Midbrain (tissue), 1 donor: ENCODE results near the gene KCNH5.

ENCODE experiments used
- DNase-seq: peaks from one replicate; lab custom pipeline; 2025; lab: John Stamatoyannopoulos, UW

The KCNH5 gene

DNA sequence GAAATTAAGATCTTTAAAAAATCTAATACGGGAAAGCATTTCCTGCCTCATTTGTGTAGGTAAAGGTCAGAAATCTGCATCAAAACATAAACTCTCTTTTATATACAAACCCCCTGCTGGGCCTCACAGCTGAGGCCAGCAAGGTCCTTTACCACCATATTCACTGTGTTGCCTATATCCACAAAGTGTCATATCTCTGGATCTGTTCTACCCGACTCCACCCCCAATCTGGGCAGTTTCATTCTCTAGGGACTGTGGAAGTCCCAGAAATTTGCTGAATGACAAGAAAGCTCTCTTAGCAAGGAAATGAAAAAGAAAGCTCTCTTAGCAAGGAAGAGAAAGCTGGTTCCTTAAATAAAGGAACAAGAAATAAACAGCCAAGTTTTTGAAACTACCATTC is 301.7 kb downstream of the KCNH5 start:
- DNase-seq: no peak

DNA sequence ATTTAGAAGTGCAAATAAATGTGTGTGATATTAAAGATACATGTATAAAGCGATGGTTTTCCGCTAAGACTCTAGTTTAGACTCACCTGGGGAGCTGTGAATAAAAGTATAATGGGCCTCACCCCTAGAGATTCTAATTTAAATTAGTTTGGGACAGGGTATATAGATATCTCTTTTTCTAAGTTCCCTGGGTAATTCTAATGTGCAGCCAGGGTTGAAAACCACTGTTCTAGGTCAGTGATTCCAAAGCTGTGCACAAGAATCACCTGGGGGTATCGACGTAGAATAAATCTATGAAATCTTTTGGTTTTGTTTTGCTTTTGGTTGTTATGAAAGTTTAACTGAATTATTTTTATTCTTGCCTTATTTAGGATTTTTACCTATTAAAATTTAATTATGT is 302.1 kb downstream of the KCNH5 start:
- DNase-seq: no peak

DNA sequence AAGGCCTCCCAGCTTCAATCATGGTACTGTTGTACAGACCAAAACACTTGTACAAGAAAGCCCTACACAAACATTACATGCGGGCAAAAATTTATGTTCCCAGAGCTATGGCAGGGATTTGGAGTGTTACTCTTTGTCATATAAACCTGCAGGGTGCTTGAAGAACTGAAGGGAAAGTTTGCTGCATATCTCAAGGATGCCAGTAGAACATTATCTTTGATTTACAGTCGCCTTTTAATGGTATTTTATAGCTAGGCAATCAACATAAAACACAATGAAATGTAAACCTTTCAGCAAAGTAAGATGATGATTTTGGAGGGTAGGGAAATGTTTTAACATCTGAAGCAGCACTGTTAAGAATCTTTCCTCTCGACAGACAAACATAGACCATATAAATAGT is 305.6 kb downstream of the KCNH5 start:
- no peak for DNase-seq

DNA sequence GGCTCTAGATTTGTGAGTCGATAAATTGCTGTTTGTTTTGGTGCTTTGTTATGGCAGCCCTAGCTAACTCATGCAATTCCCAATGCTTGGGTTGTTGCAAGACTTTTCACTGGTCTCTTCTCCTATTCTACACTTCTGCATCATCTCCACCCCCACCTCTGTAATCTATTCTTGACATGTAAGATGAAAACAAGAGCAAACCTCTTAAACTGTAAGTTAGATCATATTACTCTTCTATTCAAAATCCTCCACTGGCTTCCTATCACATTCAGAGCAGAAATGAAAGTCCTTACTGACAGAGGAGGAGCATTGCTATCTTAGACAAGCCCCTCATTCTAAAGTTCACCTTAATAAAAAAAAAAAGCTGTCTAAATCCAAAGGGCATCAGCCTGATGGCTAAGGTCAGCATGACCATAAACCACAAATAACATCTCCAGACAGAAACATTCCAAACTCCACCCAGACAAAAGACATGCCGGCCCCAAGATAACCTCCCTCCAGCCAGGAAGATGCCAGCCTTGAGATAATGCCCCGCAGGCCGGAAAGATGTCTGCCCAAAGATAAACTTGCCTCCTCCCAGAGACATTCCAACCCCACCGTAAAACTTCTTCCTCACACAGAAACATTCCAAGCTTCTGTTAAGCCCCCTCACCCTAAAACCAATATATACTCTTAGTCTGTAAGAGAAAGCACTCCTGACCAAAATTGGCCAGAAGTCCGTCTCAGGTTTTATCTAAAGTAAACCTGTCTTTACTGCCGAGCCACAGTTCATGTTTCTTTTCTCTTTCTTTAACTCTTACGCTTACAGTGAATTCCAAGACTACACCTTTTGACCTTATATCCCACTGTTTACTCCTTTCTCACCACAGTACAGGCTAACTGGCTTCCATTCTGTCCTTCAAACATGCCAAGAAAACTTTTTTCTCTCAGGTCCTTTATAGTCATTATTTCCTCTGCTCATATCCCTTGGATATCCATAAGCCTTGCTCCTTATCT is 308.9 kb downstream of the KCNH5 start:
- no peak for DNase-seq

DNA sequence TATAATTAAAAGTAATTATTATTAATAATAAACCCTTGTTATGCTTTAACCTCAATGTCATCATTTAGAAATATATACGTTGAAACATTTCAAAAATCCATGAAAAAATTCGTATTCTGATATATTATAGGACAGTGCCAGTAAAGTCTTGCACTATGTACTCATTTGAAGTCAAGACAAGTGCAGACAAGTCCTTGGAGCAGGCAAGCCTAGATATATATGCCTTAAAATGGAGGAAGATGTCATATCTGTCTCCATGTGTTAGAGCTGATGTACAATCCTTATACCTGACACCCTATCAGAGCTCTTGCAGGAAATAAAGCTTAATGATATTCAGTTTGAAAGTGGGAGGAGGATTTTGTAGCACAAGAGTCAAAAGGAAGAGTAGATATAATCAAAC is 310.4 kb downstream of the KCNH5 start:
- no peak for DNase-seq

DNA sequence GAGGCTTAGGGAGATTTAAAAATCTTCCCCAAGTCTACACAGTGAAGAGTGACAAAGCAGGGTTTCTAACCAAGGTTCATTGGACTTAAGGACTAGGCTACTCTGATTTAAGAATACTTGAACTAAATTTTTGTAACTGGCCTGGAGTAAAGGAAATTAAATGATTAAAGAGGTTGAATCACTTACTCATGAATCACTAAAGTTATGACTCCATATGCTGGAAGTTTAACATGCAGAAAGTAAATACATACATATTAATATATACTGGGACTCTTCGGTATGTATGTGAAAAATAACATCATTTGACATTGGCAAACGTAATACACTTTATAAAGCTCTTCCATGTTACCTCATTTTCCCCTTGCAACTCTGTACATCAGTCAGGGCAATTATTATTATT is 322.9 kb downstream of the KCNH5 start:
- DNase-seq: no peak

DNA sequence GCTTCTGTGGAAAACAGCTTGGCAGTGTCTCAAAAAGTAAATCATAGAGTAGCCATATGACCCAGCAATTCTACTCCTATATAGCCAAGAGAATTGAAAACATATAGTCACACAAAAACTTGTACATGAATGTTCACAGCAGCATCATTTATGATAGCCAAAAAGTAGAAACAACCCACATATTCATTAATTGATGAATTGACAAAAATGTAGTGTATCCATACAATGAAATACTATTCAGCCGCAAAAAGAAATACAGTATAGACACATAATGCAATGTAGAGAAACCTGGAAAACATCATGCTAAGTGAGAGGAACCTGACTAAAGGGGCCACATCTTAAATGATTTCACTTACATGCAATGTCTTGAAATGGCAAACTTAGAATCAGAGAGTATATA is 326.6 kb downstream of the KCNH5 start:
- no peak for DNase-seq

DNA sequence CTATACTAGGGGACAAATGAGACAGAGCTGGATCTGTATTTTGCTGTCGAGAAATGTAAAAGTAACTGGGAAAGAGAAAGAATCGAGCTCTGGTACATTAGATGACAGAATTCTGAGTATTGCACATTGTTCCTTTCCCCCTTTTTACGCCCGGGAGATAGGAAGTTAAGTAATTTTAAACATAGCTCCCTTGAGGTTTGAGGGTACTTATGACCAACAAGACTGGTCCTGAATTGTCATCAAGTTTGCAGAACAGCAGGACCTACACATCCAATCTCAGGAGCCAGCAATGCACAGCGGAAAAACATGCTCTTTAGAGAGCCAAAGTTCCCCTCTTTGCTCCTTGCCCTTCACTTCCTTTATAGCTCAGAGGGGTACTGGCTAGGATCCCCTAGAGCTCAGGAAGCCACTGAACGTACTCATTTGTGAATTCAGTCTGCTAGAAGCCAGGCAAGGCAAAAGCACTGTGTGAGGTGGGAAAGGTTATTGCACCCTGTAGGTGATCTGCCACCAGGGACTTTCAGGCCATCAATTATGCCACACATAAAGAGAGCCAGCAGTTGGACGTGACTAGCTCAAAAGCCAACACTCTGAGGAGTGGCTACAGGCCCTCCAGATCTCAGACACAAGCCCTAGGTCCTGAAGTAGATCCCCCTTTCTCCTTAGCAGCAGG is 333.8 kb downstream of the KCNH5 start:
- DNase-seq: no peak

DNA sequence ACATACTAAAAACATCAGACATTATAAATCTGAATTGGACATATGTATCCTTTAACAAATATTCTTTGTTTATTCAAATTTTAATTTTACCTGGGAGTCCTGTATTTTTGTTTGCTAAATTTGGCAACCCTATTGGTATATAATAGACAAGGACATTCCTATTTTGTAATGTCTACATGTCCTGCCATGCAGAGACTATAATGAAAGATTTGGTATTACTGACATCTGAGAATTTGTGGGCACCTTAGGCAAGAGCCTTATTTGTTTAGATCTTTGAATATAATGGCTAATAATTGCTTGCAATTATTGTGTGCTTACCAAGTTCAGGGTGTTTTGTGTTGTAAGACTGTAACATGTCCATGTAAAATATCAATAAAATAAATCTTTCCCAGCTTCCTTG is 334.4 kb downstream of the KCNH5 start:
- DNase-seq: no peak

DNA sequence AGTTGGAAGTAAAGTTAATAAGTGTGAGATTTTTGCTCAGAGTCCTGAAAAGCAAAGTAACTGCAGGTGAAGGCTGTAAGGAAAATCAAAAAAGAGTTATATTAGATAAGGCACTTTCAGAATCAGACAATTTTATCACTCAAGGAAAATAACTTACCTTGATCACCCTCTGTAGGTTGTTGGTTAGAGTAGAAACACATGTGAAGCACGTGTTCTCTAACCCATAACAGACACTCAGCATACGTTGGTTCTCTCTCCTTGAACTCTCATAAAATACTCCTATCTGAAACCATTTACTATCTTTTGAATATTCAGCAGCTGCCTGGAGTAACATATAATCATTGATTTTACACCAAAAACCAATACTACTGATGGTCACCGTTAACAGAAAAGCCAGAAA is 335.5 kb downstream of the KCNH5 start:
- DNase-seq: no peak

DNA sequence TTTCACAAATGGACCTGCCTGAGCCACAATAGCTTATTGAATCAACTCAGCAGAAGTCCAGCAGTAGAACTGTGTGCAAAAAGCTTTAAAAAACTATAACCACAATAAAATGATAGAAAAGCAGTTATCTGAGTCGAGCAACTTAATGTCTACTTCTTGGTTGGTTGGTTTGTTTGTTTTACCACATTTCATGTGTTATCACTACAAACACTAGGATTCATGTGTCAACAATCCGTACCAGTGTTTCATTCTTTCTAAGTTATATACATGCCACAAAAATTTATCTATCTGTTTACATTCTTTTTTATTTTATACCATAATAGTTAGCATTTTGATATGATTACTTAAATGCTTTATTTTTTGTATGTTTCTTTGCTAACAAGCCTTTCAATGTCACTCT is 339.0 kb downstream of the KCNH5 start:
- DNase-seq: no peak

DNA sequence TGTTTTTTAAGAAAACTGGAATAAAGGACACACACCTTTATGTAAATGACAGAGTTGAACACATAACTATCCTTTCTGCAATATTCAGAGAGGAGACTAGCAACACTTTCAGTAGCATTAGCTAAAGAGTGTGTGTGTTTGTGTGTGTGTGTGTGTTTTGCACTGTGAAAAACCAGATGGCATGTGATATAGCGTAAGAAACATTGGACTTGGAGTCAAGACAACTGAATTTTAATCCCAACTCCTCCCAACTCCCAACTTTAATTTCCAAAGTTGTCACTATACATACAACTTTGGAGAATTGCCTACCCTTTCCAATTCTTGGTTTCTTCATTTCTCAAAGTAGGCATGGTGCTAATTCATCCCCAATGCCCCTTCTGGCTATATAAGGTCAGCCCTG is 347.8 kb downstream of the KCNH5 start:
- no peak for DNase-seq

DNA sequence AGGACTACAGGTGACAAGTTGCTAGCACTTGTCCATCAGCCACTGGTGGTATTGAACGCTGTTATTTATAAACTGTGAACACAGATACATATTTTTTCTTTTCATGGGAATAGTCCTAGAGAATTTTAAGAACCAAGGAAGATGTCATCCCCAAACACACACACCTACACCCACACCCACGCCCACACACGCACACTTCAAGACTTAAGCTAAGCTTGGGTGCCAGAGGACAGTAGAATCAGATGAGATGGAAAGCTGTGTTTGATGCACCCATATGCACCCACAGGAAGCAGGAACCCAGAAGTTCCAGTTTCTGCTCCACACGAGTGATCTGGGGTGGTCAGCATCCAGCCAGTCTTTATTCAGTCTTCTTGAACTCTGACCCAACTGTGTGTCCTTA is 348.3 kb downstream of the KCNH5 start:
- DNase-seq: no peak

DNA sequence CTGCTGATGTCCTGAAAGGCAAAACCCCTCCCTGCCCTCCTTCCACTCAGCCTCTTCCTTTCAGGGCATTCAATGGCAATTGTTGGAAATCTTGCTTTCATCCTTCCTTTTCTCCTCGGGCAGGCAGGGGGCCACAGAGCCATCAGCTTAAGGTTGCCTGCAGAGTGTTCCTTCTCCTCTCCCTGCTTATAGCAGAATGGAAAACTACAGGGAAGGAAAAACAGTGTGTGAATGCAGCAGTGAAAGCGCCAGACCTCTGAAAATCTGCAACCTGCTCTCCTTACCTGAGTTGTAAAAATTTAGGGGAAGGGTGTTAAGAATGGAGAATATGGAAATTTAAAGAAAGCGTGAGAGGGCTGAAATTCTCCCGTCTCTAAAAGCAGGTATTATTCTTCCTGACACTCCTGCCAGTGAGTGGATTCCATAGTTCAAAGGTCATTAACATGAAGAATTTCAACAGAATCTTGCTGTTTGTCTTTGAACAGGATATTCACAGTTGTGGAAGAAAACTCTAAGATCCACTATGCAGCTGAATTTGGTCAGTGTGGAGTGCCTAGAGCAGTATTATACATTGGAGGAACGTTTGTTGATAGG is 348.8 kb downstream of the KCNH5 start:
- no peak for DNase-seq

DNA sequence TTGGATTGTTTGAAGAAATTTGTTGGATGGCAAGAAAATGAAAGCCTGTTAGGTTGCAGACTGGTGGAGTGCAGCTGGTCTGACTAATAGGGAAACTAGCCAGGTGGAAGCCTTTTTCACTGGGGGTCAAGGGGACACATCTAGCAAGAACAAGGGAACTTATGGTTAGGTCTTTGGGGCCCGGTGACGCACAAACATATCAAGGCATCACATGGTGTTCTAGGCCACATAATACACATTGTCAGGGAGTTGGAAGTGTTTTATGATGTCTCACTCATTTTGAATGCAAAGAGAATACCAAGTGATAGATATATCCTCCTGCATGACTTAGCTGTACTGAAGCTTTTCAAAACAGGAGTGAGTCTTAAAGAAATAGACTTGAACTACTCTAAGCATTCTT is 351.2 kb downstream of the KCNH5 start:
- DNase-seq: no peak

DNA sequence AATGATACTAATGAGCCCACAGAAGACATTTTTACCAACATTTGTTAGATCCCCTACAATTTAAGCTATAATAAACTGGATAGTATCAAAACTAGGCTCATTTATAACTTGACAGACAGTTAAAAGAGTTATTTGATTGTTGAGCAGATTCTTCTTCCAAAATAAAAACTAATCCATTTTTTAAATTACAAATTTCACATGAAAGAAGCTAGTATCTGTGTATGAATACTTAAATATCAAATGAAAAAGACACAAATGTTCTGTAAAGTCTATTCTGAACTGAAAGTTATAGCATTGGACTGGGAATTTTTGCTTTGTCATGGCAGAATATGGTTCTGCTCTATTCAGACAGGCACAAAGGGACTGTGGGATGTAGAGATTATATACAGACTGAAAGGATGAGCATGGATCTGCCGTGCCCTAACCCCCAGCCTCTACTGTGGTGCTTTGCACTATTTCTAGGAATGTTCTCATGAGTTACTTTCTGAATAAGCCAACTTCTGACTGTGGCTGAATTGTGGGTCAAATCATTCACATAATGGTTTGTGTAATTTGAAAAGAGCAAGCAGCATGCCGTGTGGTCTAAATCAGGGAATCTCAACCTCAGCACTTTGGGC is 352.7 kb downstream of the KCNH5 start:
- no peak for DNase-seq

DNA sequence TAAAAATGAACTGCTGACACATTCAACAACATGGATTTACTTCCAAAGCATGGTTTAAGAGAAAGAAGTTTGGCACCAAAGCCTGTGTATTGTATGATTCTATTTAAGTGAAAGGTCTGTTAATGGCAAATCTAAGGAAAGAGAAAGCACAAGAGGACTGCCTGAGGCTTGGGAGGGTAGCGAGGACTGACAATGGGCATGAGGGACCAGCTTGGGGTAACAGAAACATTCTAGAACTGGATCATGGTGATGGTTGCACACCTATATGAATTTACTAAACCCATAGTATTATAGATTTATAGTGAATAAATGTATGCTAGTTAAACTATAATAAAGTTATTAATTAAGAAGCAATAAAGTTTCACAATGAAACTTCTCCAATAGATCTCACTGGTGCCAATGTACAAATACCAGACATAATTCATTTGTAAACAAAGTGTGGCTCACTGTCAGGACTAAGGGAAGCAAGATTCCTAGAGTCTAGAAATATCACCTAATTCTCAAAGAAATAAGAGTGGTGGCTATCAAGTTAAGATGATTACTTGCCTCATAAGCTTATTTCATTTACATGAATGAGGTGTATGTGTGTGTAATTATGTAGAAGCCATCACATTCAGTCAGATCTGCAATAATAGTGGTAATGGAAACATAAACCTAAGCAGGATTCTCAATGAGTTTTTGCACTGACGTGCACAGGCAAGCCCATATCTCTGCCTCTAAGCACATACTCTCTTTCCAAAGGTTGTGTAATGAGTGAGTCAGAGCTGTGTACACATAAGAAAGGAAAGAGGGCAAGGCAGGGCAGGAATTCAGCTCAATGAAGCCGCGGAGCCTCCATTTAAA is 353.4 kb downstream of the KCNH5 start:
- no peak for DNase-seq

DNA sequence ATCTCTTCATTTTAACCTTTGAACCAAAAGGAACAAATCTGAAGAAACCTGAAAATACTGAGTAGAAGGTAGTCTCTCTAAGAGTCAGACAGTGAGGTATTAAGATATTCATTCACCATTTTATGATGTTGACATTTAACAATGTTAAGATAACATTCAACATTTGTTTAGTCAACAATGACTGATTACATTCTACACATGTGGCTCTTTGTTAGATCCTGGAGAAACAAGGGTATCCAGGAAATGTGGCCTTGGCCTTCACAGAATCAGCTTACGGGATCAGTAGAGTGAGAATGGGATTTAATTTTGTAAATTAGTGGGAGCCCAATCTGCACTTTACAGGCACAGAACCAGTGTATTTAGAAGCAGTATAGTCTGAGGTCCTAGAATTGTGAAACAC is 355.5 kb downstream of the KCNH5 start:
- no peak for DNase-seq

DNA sequence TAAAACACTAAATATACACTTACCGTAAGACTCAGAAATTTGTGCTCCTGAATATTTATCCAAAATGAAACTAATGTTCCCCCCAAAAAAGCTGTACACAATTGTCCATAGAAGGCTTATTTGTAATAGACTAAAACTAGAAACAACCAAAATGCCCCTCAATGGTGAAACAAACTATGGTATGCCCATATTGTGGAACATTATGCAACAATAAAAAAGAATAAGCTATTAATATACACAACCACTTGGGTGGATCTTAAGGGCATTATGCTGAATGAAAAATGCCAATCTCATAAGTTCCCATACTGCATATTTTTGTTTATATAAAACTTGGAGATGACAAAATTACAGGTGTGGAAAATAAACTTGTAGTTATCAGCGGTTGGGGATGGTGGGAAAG is 357.4 kb downstream of the KCNH5 start:
- DNase-seq: no peak

DNA sequence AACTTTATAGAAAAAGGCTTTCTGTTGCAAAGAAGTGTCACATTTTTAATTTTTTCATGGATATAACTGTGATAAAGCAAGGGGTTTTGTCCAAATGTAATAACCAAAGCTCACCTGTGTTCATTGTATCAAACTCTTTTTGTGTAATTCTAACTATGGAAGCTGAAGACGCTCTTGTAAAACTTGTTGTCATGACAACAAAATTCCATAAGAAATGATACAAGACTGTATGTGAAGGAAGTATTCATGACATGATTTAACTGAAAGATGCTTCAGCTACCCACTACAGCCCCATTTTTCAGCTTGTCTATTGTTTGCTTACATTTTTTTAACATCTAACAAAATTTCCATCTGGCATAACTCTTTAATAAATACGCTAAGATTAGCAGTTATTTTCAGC is 360.9 kb downstream of the KCNH5 start:
- DNase-seq: no peak

DNA sequence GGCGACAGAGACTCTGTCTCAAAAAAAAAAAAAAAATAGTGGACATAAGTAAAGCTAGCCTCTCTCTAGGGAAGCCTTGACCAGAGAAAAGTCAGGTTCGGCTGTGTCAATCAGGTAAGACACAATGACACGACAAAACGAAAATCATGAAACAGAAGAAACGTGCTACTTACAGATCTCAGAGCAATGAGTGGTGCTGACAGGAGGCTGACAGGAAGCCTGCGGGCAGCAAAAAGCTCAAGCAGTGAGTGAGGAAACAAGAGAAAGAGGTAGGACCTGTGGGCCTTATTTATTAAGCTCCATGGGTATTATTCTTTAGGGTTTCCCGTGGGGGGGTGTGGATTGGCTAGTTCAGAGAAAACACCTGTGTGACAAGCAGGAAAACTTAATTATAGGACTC is 363.1 kb downstream of the KCNH5 start:
- DNase-seq: no peak
